K562 (cell line): ENCODE data around the gene PRPF38A. TPM values are rescaled to one million over a fixed set of nuclear protein-coding genes. Genes with fewer than 3 reads are reported as not detected.

Source experiments
- ATAC-seq: fragments of 200-7000 bp; cut with Tn5 transposase; 3 replicates; pipeline ENCODE4 v1.9.1; 2020; ENCODE audit warnings: moderate library complexity
- BruUV-seq: library from RNA; stranded (reverse); fragments of 400-500 nt; replicated peaks from 2 replicates; lab custom pipeline; 2021; lab: Mats Ljungman, UMichigan
- CTCF ChIA-PET: fragments of 300-600 bp; formaldehyde crosslinking; extraction: SDS; loops from one replicate; lab custom pipeline; 2021; ENCODE audit warnings: low intra/inter-chr PET ratio; lab: Yijun Ruan, JAX
- POLR2A ChIA-PET: fragments of 300-600, 350-650 bp; sonication (Branson Sonifier 250); formaldehyde crosslinking; extraction: SDS; loops from one replicate; lab custom pipeline; 2021; ENCODE audit warnings: antibody characterized with exemption, inconsistent platforms; lab: Yijun Ruan, JAX
- DNase-seq, 4 experiments: peaks; one replicate each; pipeline versions ENCODE4 v3.0.0 to v3.0.0-alpha.2; 2011 to 2018; ENCODE audit warnings: low spot score in 3 of 4, mixed read lengths in 3 of 4; ENCODE audit errors: extremely low read depth in 1 of 4
- FAIRE-seq: peaks from 2 replicates; lab custom pipeline; 2011; peaks lifted over from hg19 to GRCh38; lab: Jason Lieb, UNC
- H2AFZ ChIP-seq: 2 replicates; pipeline ENCODE4 v1.6.0; 2011; ENCODE audit warnings: low read depth, low read length, control low read depth, inconsistent platforms
- H3K27ac ChIP-seq: fragments of 200-600 bp; 3 replicates; pipeline ENCODE4 v1.8.0; 2011; ENCODE audit warnings: low read depth, mild to moderate bottlenecking, control low read depth, inconsistent platforms, low read length, moderate library complexity, mixed read lengths; ENCODE audit errors: extremely low read depth
- H3K27me3 ChIP-seq, 2 experiments: fragments of 300-600 bp in 1 of 2; 2 replicates in 1 of 2; 3 replicates in 1 of 2; pipeline versions ENCODE4 v1.6.0 to v1.8.0; 2011; ENCODE audit warnings: inconsistent platforms in 2 of 2, low read length in 2 of 2, mild to moderate bottlenecking in 1 of 2, mixed read lengths in 1 of 2, moderate library complexity in 1 of 2; ENCODE audit not compliant: control insufficient read depth in 2 of 2, insufficient read depth in 2 of 2
- H3K36me3 ChIP-seq: fragments of 300-600 bp; 3 replicates; pipeline ENCODE4 v1.8.0; 2011; ENCODE audit warnings: mild to moderate bottlenecking, low read length, inconsistent platforms; ENCODE audit not compliant: control insufficient read depth, insufficient read depth
- H3K4me1 ChIP-seq, 2 experiments: fragments of 200-600 bp in 1 of 2; replicated peaks in 1 of 2; 2 replicates in 1 of 2; 3 replicates in 1 of 2; pipeline versions ENCODE4 v1.5.1 to v1.8.0; 2011; ENCODE audit warnings: inconsistent platforms in 2 of 2, low read length in 2 of 2, mild to moderate bottlenecking in 1 of 2, mixed read lengths in 1 of 2, moderate library complexity in 1 of 2; ENCODE audit not compliant: control insufficient read depth in 2 of 2, insufficient read depth in 2 of 2
- H3K4me2 ChIP-seq: 2 replicates; pipeline ENCODE4 v1.6.1; 2011; ENCODE audit warnings: low read length, control low read depth, inconsistent platforms, mixed read lengths; ENCODE audit not compliant: insufficient read depth
- H3K4me3 ChIP-seq: fragments of 200-600 bp; sonication (generic), shearing (Covaris generic); 2 replicates; pipeline ENCODE4 v1.5.1; 2016; ENCODE audit warnings: control low read depth, inconsistent platforms
- H3K79me2 ChIP-seq: fragments of 200-600 bp; 3 replicates; pipeline ENCODE4 v1.8.0; 2011; ENCODE audit warnings: low read length, inconsistent platforms; ENCODE audit not compliant: control insufficient read depth, insufficient read depth
- H3K9ac ChIP-seq, 2 experiments: 2 replicates each; pipeline versions ENCODE4 v1.6.0 to v1.6.1; 2011; ENCODE audit warnings: low read depth in 2 of 2, low read length in 2 of 2, control low read depth in 1 of 2, inconsistent platforms in 1 of 2, mild to moderate bottlenecking in 1 of 2, mixed read lengths in 1 of 2; ENCODE audit not compliant: insufficient read depth in 1 of 2
- H3K9me1 ChIP-seq: one replicate; pipeline ENCODE4 v1.6.0; 2011; ENCODE audit warnings: inconsistent platforms, mild to moderate bottlenecking, low read length, moderate library complexity; ENCODE audit not compliant: control insufficient read depth, insufficient read depth
- H3K9me3 ChIP-seq: replicated peaks from 2 replicates; pipeline ENCODE4 v1.5.1; 2011; ENCODE audit warnings: low read depth, low read length, inconsistent platforms; ENCODE audit not compliant: control insufficient read depth, insufficient read depth
- H4K20me1 ChIP-seq: replicated peaks from 2 replicates; pipeline ENCODE4 v1.6.1; 2011; ENCODE audit warnings: low read length, inconsistent platforms, mixed read lengths; ENCODE audit not compliant: control insufficient read depth, insufficient read depth
- CBX1 ChIP-seq: sonication (generic); IDR thresholded peaks from 2 replicates; pipeline ENCODE4 v1.6.1; 2016; ENCODE audit warnings: antibody characterized with exemption, low read depth, mild to moderate bottlenecking
- CCAR2 ChIP-seq: fragments of 200-400 bp; formaldehyde crosslinking; IDR thresholded peaks from 2 replicates; pipeline ENCODE4 v1.6.1; 2017; ENCODE audit warnings: mild to moderate bottlenecking, low read depth, low read length
- MAZ ChIP-seq, 2 experiments: fragments of 450-650 bp in 1 of 2; sonication (generic) in 1 of 2; formaldehyde crosslinking; IDR thresholded peaks in 1 of 2; conservative IDR thresholded peaks in 1 of 2; 2 replicates each; pipeline versions ENCODE4 v1.4.0 to v1.5.0; 2020; ENCODE audit warnings: mild to moderate bottlenecking in 1 of 2, missing genetic modification reagents in 1 of 2
- NFE2 ChIP-seq: IDR thresholded peaks from 2 replicates; pipeline ENCODE4 v1.6.1; 2014; ENCODE audit warnings: antibody characterized with exemption, low read depth
- POLR3G ChIP-seq: IDR thresholded peaks from 2 replicates; pipeline ENCODE4 v1.6.1; 2011; ENCODE audit not compliant: insufficient read length, insufficient replicate concordance; ENCODE audit errors: extremely low read depth
- SMARCA5 ChIP-seq: fragments of 450-650 bp; IDR thresholded peaks from 2 replicates; pipeline ENCODE4 v1.6.1; 2016
- TAF7 ChIP-seq: fragments of 450-650 bp; IDR thresholded peaks from 2 replicates; pipeline ENCODE4 v1.6.1; 2016; ENCODE audit warnings: missing genetic modification characterization, missing compliant biosample characterization
- THRB ChIP-seq: fragments of 450-650 bp; formaldehyde crosslinking; conservative IDR thresholded peaks from 2 replicates; pipeline ENCODE4 v1.4.0; 2022; ENCODE audit warnings: mild to moderate bottlenecking, missing genetic modification characterization
- ZNF239 ChIP-seq: fragments of 250-450 bp; sonication (Bioruptor Pico); IDR thresholded peaks from 2 replicates; pipeline ENCODE4 v1.4.0; 2020; ENCODE audit warnings: mild to moderate bottlenecking
- WGBS: fragments of 100-300 bp; shearing (Covaris generic); methylation state at CpG from one replicate; pipeline ENCODE4 v1.1.6; 2016; ENCODE audit warnings: low coverage, mixed read lengths; ENCODE audit not compliant: insufficient coverage; ENCODE audit errors: missing lambda C conversion rate; 5-methylcytosine and 5-hydroxymethylcytosine counted together
- in situ Hi-C: fragments of 300-500 bp; cut with MboI; formaldehyde crosslinking; loops from 4 replicates; pipeline ENCODE4 v1.15.0; 2018; ENCODE audit warnings: inconsistent platforms, mixed read lengths
- intact Hi-C: fragments of 100-400 bp; cut with micrococcal nuclease; formaldehyde crosslinking; loops from 2 replicates; pipeline ENCODE4 v1.14.2; 2022
- polyA plus RNA-seq, 8 experiments: library from polyadenylated mRNA; depleted of rRNA in 4 of 8; stranded (reverse) in 5 of 8; unstranded in 3 of 8; fragments of >200 nt; fragmentation: Nextera tagmentation in 2 of 8; fragmentation: Illumina TruSeq in 1 of 8; extraction: Ambion mirVana in 2 of 8; extraction: Trizol in 1 of 8; gene quantifications; 2 replicates each; pipeline versions ENCODE4 v1.2.1 to v1.2.3, GENCODE V29; 2011 to 2014; ENCODE audit warnings: inconsistent platforms in 1 of 8, missing spikeins in 1 of 8
- total RNA-seq, 7 experiments: library from RNA; depleted of rRNA in 6 of 7; stranded (reverse); fragments of >200 nt in 6 of 7; fragmentation: Illumina TruSeq in 2 of 7; extraction: Trizol in 2 of 7; gene quantifications; 2 replicates each; pipeline versions ENCODE4 v1.2.1 to v1.2.3, GENCODE V29; 2011 to 2021; ENCODE audit warnings: low replicate concordance in 1 of 7

Gene PRPF38A
- total and polyA plus RNA-seq, 9 of the 15 experiments (the other 6 are each of a cell fraction or from before 2014, with no cell fraction given), result 53.6 to 198 (median 89.2) TPM

- Histone ChIP-seq H3K79me2 (no peaks in the 10 kb centered on the region), H3K9me3 (no peaks in the 10 kb centered on the region), H3K27me3 (no peaks in the 10 kb centered on the region), H2AFZ (no peak overlapping the region), H3K4me2 (no peak overlapping the region), H3K27ac (no peak overlapping the region), H3K36me3 (peaks cover 12% of the 10 kb centered on the region; the same call in 1 of the 3 replicates), H4K20me1 (no peaks in the 10 kb centered on the region), H3K9ac (no peak overlapping the region), H3K4me1 (no peaks in the 10 kb centered on the region), H3K4me3 (no peak overlapping the region), H3K9me1 (no peaks in the 10 kb centered on the region)
- no peak for TF ChIP-seq CCAR2
- no peak for TF ChIP-seq TAF7 (tag)
- TF ChIP-seq ZNF239 (CRISPR knock-in tag), result no peak
- TF ChIP-seq MAZ (CRISPR knock-in tag; conservative IDR thresholded peaks at IDR 0.05 in 1 of 2, IDR thresholded peaks at IDR 0.05 in 1 of 2), result no peak
- TF ChIP-seq CBX1, result no peak
- TF ChIP-seq POLR3G, result no peak
- TF ChIP-seq NFE2, result no peak
- no peak for TF ChIP-seq THRB (CRISPR knock-in tag)
- TF ChIP-seq SMARCA5, result no peak
- ChIA-PET CTCF (no interaction called here), POLR2A (interaction anchor here (0.9 kb wide), 1 partner anchor 38 kb away, joined by 3 read pairs; no protein-coding TSS in a partner anchor)
- DNase-seq (no peak), ATAC-seq (no peak), FAIRE-seq (no peak)
- in situ Hi-C loops, result no loop called here
- no TSS peak for BruUV-seq
- WGBS, result 68% methylated on average over 2 of the region's 2 CpGs
- intact Hi-C loops, result no loop called here
These were observed 51.3 kb downstream of the PRPF38A start for GRCh38 chr1:52455686-52456085.
